H1 (cell line): ENCODE data around the gene CLPSL2. TPM values are rescaled to one million over a fixed set of nuclear protein-coding genes. Genes with fewer than 3 reads are reported as not detected.

Source experiments
- CTCF ChIA-PET: fragments of 300-600 bp; sonication (Branson Sonifier 250); formaldehyde crosslinking; loops from one replicate; lab custom pipeline; 2021; ENCODE audit not compliant: partially characterized antibody; lab: Charles Lee
- POLR2A ChIA-PET: fragments of 300-600 bp; sonication (Branson Sonifier 250); formaldehyde crosslinking; loops from one replicate; lab custom pipeline; 2021; ENCODE audit warnings: inconsistent platforms; ENCODE audit not compliant: partially characterized antibody; lab: Charles Lee
- DNase-seq, 2 experiments: peaks; one replicate each; pipeline versions ENCODE4 v3.0.0 to v3.0.0-alpha.2; 2010 to 2022; ENCODE audit warnings: low spot score in 2 of 2, low read depth in 1 of 2, mixed read lengths in 1 of 2
- FAIRE-seq: peaks from 2 replicates; lab custom pipeline; 2011; peaks lifted over from hg19 to GRCh38; lab: Jason Lieb, UNC
- H2AFZ ChIP-seq: 2 replicates; pipeline ENCODE4 v1.8.1; 2012; ENCODE audit warnings: low read length, inconsistent platforms
- H2AK5ac ChIP-seq: 2 replicates; pipeline ENCODE4 v1.6.1; 2013; ENCODE audit warnings: low read depth, low read length
- H2BK120ac ChIP-seq: replicated peaks from 2 replicates; pipeline ENCODE3; 2013; ENCODE audit warnings: low read depth, low read length, inconsistent platforms
- H2BK12ac ChIP-seq: 2 replicates; pipeline ENCODE4 v1.6.1; 2013; ENCODE audit warnings: low read depth, low read length
- H2BK15ac ChIP-seq: 2 replicates; pipeline ENCODE4 v1.6.1; 2013; ENCODE audit warnings: low read length
- H2BK20ac ChIP-seq: 2 replicates; pipeline ENCODE4 v1.6.1; 2013; ENCODE audit warnings: low read length
- H2BK5ac ChIP-seq: 2 replicates; pipeline ENCODE4 v1.6.1; 2013; ENCODE audit warnings: low read depth, low read length
- H3K14ac ChIP-seq: 2 replicates; pipeline ENCODE4 v1.6.1; 2013; ENCODE audit warnings: inconsistent platforms; ENCODE audit not compliant: insufficient read length
- H3K18ac ChIP-seq: 2 replicates; pipeline ENCODE4 v1.6.1; 2013; ENCODE audit warnings: low read length; ENCODE audit errors: extremely low read depth
- H3K23ac ChIP-seq: 2 replicates; pipeline ENCODE4 v1.6.1; 2013; ENCODE audit warnings: inconsistent platforms; ENCODE audit not compliant: insufficient read length
- H3K23me2 ChIP-seq: 2 replicates; pipeline ENCODE4 v1.6.1; 2013; ENCODE audit warnings: low read depth, low read length
- H3K27ac ChIP-seq: 2 replicates; pipeline ENCODE4 v1.6.1; 2011; ENCODE audit warnings: low read depth, low read length, inconsistent platforms
- H3K27me3 ChIP-seq, 4 experiments: replicated peaks in 1 of 4; 1 replicate in 1 of 4; 2 replicates in 3 of 4; pipeline versions ENCODE4 v1.6.1 to v1.8.1; 2011 to 2013; ENCODE audit warnings: low read length in 3 of 4, mild to moderate bottlenecking in 3 of 4, inconsistent platforms in 2 of 4, mixed read lengths in 2 of 4, moderate library complexity in 1 of 4; ENCODE audit not compliant: control insufficient read depth in 3 of 4, insufficient read depth in 3 of 4; ENCODE audit errors: extremely low read depth in 1 of 4
- H3K36me3 ChIP-seq, 4 experiments: 2 replicates each; pipeline versions ENCODE4 v1.6.1 to v1.8.1; 2011 to 2013; ENCODE audit warnings: mild to moderate bottlenecking in 4 of 4, low read length in 3 of 4, moderate library complexity in 2 of 4, control low read depth in 1 of 4, inconsistent platforms in 1 of 4; ENCODE audit not compliant: insufficient read depth in 4 of 4, control insufficient read depth in 2 of 4
- H3K4ac ChIP-seq: replicated peaks from 2 replicates; pipeline ENCODE3; 2013; ENCODE audit warnings: low read length, low read depth, mixed read lengths, inconsistent platforms; ENCODE audit not compliant: insufficient read length
- H3K4me1 ChIP-seq, 4 experiments: replicated peaks in 1 of 4; 1 replicate in 1 of 4; 2 replicates in 3 of 4; pipeline versions ENCODE4 v1.6.1 to v1.8.1; 2011 to 2013; ENCODE audit warnings: low read length in 3 of 4, inconsistent platforms in 2 of 4, mixed read lengths in 1 of 4; ENCODE audit not compliant: insufficient read depth in 4 of 4, control insufficient read depth in 3 of 4
- H3K4me2 ChIP-seq, 2 experiments: 2 replicates each; pipeline versions ENCODE4 v1.6.1 to v1.8.1; 2011 to 2013; ENCODE audit warnings: low read depth in 2 of 2, low read length in 2 of 2, control low read depth in 1 of 2, inconsistent platforms in 1 of 2, mild to moderate bottlenecking in 1 of 2; ENCODE audit not compliant: insufficient read depth in 1 of 2
- H3K4me3 ChIP-seq, 4 experiments: fragments of 200-600, 300-600 bp in 1 of 4; sonication (generic), shearing (Covaris generic), sonication (Bioruptor Twin) in 1 of 4; 2 replicates each; pipeline versions ENCODE4 v1.5.1 to v1.8.1; 2011 to 2016; ENCODE audit warnings: low read length in 4 of 4, low read depth in 3 of 4, control low read depth in 2 of 4, inconsistent platforms in 2 of 4, mild to moderate bottlenecking in 2 of 4, mixed read lengths in 1 of 4, moderate library complexity in 1 of 4; ENCODE audit not compliant: insufficient read depth in 2 of 4; ENCODE audit errors: extremely low read depth in 1 of 4
- H3K56ac ChIP-seq: replicated peaks from 2 replicates; pipeline ENCODE3; 2013; ENCODE audit warnings: low read depth, mild to moderate bottlenecking, mixed read lengths, low read length, inconsistent platforms; ENCODE audit not compliant: insufficient read length
- H3K79me1 ChIP-seq: 2 replicates; pipeline ENCODE4 v1.6.1; 2013; ENCODE audit warnings: low read depth, low read length, control low read depth
- H3K79me2 ChIP-seq, 2 experiments: 2 replicates each; pipeline versions ENCODE4 v1.6.1 to v1.8.1; 2012 to 2013; ENCODE audit warnings: low read length in 2 of 2, mild to moderate bottlenecking in 2 of 2, inconsistent platforms in 1 of 2; ENCODE audit not compliant: insufficient read depth in 2 of 2, control insufficient read depth in 1 of 2
- H3K9ac ChIP-seq, 4 experiments: replicated peaks in 1 of 4; 1 replicate in 1 of 4; 2 replicates in 3 of 4; pipeline versions ENCODE4 v1.6.1 to v1.8.1; 2011 to 2013; ENCODE audit warnings: low read depth in 3 of 4, low read length in 3 of 4, control low read depth in 2 of 4, mild to moderate bottlenecking in 2 of 4, moderate library complexity in 2 of 4, inconsistent platforms in 1 of 4; ENCODE audit errors: extremely low read depth in 1 of 4
- H3K9me3 ChIP-seq, 2 experiments: 2 replicates each; pipeline versions ENCODE4 v1.6.1 to v1.8.1; 2012 to 2013; ENCODE audit warnings: mild to moderate bottlenecking in 2 of 2, moderate library complexity in 2 of 2, control low read depth in 1 of 2, inconsistent platforms in 1 of 2, low read depth in 1 of 2, low read length in 1 of 2, mixed read lengths in 1 of 2; ENCODE audit not compliant: insufficient read depth in 2 of 2
- H4K20me1 ChIP-seq, 2 experiments: replicated peaks in 1 of 2; 2 replicates each; pipeline versions ENCODE3 to v1.8.1; 2011 to 2013; ENCODE audit warnings: inconsistent platforms in 2 of 2, low read length in 2 of 2, mild to moderate bottlenecking in 1 of 2; ENCODE audit not compliant: insufficient read depth in 2 of 2, control insufficient read depth in 1 of 2
- H4K5ac ChIP-seq: 2 replicates; pipeline ENCODE4 v1.6.1; 2013; ENCODE audit warnings: low read length, low read depth, mixed read lengths, inconsistent platforms; ENCODE audit not compliant: insufficient read length
- H4K8ac ChIP-seq: 2 replicates; pipeline ENCODE4 v1.8.0; 2013; ENCODE audit warnings: mild to moderate bottlenecking, moderate library complexity, low read length, inconsistent platforms; ENCODE audit not compliant: insufficient read depth; ENCODE audit errors: extremely low read depth
- H4K91ac ChIP-seq: replicated peaks from 2 replicates; pipeline ENCODE3; 2013; ENCODE audit warnings: low read length, mixed read lengths, inconsistent platforms; ENCODE audit not compliant: insufficient read length
- MAX ChIP-seq: IDR thresholded peaks from 2 replicates; pipeline ENCODE4 v1.6.1; 2012; ENCODE audit warnings: inconsistent platforms
- TBP ChIP-seq: IDR thresholded peaks from 2 replicates; pipeline ENCODE4 v1.6.1; 2011; ENCODE audit warnings: low read depth, low read length, improper control_type of control experiment
- WGBS, 2 experiments: shearing (Covaris generic) in 1 of 2; methylation state at CpG; one replicate each; pipeline versions ENCODE4 v1.1.6 to v1.1.7; 2013 to 2015; ENCODE audit warnings: low lambda C conversion rate in 2 of 2, mixed read lengths in 2 of 2, inconsistent platforms in 1 of 2, low coverage in 1 of 2, missing lambda C conversion rate in 1 of 2; ENCODE audit not compliant: insufficient replicate concordance in 2 of 2, insufficient coverage in 1 of 2, insufficient read length in 1 of 2; ENCODE audit errors: extremely low coverage in 1 of 2, missing lambda C conversion rate in 1 of 2; 5-methylcytosine and 5-hydroxymethylcytosine counted together
- polyA plus RNA-seq, 7 experiments: library from polyadenylated mRNA; depleted of rRNA in 3 of 7; stranded (reverse) in 5 of 7; unstranded in 2 of 7; fragments of >200 nt in 5 of 7; fragments of 200-250 nt in 2 of 7; gene quantifications; 1 replicate in 5 of 7; 2 replicates in 1 of 7; 4 replicates in 1 of 7; pipeline versions ENCODE4 v1.2.1 to v1.2.3, GENCODE V29; 2011 to 2013; ENCODE audit warnings: missing spikeins in 2 of 7, mixed read lengths in 2 of 7
- total RNA-seq: library from RNA; stranded (reverse); fragmentation: NEBNext Ultra II Directional; extraction: Animal tissue kit (Norgen Biotek cat#: 25700); gene quantifications from 2 replicates; pipeline ENCODE4 v1.2.1, GENCODE V29; 2021

Gene CLPSL2
- total and polyA plus RNA-seq, 2 of the 8 experiments (the other 6 are each of a cell fraction or from before 2014, with no cell fraction given): 1.4 to 3.4 TPM

- no peaks in the 10 kb centered on the region for H3K79me1 ChIP-seq
- no peak overlapping the region for H3K14ac ChIP-seq
- 92% methylated on average over 11 of the region's 11 CpGs; no CpG with 5 or more reads in 1 of the 2 experiments for WGBS, 2 experiments
- no peak overlapping the region for H3K27ac ChIP-seq
- H2AFZ ChIP-seq: no peak overlapping the region
- no peak overlapping the region for H3K4me2 ChIP-seq
- H3K9me3 ChIP-seq: no peaks in the 10 kb centered on the region
- H4K8ac ChIP-seq: no peak overlapping the region; the same call in 1 of the 2 replicates
- H2BK20ac ChIP-seq: no peak overlapping the region
- no peaks in the 10 kb centered on the region for H4K20me1 ChIP-seq
- H3K9ac ChIP-seq: no peak overlapping the region
- H2BK12ac ChIP-seq: no peak overlapping the region
- DNase-seq (no peak), FAIRE-seq (no peak)
- no peak overlapping the region for H3K18ac ChIP-seq
- H3K4me3 ChIP-seq: no peak overlapping the region
- H3K27me3 ChIP-seq: peaks cover 0 to 8% (median 3%) of the 10 kb centered on the region in 4 experiments; a peak in 4 of 7 replicates
- H2BK5ac ChIP-seq: no peak overlapping the region
- H3K4ac ChIP-seq: no peak overlapping the region
- no peak overlapping the region for H2BK15ac ChIP-seq
- no peak overlapping the region for H3K23ac ChIP-seq
- H3K79me2 ChIP-seq: no peaks in the 10 kb centered on the region
- H3K23me2 ChIP-seq: peaks cover 5% of the 10 kb centered on the region
- CTCF ChIA-PET: interaction anchor here (0.9 to 1.9 kb wide), 3 partner anchors 23 to 321 kb away, joined by 3 to 6 read pairs (median 3); partner anchors contain the start of gene CLPS
- H4K91ac ChIP-seq: no peak overlapping the region
- POLR2A ChIA-PET: interaction anchor here (1.2 to 2.5 kb wide), 2 partner anchors 10 to 23 kb away, joined by 3 to 15 read pairs; partner anchors contain the start of gene CLPS
- no peak overlapping the region for H3K56ac ChIP-seq
- no peak overlapping the region for H2AK5ac ChIP-seq
- H2BK120ac ChIP-seq: no peak overlapping the region
- H3K36me3 ChIP-seq: no peaks in the 10 kb centered on the region
- no peak overlapping the region for H4K5ac ChIP-seq
- peaks cover 0 to 14% (median 0%) of the 10 kb centered on the region in 4 experiments; a peak in 2 of 7 replicates for H3K4me1 ChIP-seq
- TF ChIP-seq MAX (no peak), TBP (no peak)
Observed at GRCh38 chr6:35774116-35774794, 2.1 kb upstream of the CLPSL2 start.
